ENCODE results near the gene PRIMA1. TPM values are rescaled to one million over a fixed set of nuclear protein-coding genes. Genes with fewer than 3 reads are reported as not detected.
A peak's percentile ranks its signal among the peaks of the same experiment; 100 is the strongest.

Gene PRIMA1
- total RNA-seq, 4 donors from 2014 or later: 21.1 to 46.8 (median 35.3) TPM

DNA sequence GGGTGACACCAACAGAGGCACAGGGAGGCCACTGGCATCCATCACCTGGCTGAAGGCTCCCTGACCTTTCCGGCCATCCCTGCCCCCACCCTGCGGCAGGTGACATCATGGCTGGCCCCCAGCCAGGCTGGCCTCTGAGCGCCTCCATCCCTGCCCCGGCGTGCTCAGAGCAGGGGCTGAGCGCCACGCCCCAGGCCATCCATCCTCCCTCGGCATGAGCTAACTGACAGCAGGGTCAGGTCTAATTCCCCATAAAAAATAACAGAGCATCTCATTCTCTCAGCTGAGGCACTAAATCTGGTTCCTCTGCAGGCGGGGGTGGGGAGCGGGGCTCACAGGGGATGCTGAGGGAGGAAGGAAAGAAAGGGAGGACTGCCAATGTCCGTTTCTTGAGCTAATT is 50.7 kb downstream of the PRIMA1 start:
- H3K36me3 ChIP-seq: peaks cover 0 to 8% (median 0%) of the 10 kb centered on the region in 3 donors
- no peak overlapping the region for H3K4me3 ChIP-seq
- no peak for DNase-seq (ENCODE audit: low spot score in 2 of 2)
- 40 to 49% methylated on average over 11 of the region's 11 CpGs for WGBS, 2 donors
- H3K27ac ChIP-seq: peak overlapping the region in 3 of 4 donors; percentile 32 to 62 (median 58)
- H3K27me3 ChIP-seq: no peaks in the 10 kb centered on the region
- peaks cover 0 to 63% (median 8%) of the 10 kb centered on the region in 4 donors for H3K4me1 ChIP-seq
- TF ChIP-seq EP300 (IDR thresholded peaks at IDR 0.05) (no peak), POLR2A (IDR thresholded peaks at IDR 0.05) (no peak)
- TF ChIP-seq, protein P1, sequence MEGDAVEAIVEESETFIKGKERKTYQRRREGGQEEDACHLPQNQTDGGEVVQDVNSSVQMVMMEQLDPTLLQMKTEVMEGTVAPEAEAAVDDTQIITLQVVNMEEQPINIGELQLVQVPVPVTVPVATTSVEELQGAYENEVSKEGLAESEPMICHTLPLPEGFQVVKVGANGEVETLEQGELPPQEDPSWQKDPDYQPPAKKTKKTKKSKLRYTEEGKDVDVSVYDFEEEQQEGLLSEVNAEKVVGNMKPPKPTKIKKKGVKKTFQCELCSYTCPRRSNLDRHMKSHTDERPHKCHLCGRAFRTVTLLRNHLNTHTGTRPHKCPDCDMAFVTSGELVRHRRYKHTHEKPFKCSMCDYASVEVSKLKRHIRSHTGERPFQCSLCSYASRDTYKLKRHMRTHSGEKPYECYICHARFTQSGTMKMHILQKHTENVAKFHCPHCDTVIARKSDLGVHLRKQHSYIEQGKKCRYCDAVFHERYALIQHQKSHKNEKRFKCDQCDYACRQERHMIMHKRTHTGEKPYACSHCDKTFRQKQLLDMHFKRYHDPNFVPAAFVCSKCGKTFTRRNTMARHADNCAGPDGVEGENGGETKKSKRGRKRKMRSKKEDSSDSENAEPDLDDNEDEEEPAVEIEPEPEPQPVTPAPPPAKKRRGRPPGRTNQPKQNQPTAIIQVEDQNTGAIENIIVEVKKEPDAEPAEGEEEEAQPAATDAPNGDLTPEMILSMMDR (IDR thresholded peaks at IDR 0.05): no peak
- H3K9me3 ChIP-seq: no peaks in the 10 kb centered on the region

DNA sequence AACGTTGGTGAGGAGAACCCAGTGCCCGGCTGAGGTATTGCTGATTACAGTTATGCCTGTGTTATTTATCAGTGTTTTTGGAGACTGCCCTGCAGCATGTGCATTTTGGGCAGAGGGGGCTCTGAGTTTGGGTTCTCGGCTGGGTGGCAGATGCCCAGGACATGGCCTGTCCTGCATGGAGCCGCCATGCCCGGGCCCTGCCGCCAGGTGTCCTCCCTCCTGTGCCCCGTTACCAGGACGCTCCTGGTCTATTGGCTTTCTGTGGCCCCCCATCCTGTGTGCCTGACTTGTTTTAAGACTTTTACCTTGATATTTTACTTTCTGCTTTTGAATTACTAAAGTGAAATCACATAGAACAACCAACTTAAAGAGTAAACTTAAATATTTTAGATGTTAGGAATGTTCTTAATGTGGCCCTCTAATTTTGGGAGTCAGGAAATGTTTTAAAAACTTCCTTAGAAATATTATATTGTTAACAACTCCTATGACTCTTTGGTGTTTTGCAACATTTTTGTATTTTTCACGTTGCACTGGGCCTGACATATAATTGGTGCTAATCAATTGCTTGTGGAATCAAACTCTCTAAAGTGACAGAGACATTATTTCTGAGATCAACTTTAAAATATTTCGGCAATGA is 51.8 kb downstream of the PRIMA1 start:
- H3K27ac ChIP-seq: peak overlapping the region in 2 of 4 donors; percentile 62 to 64
- TF ChIP-seq EP300 (IDR thresholded peaks at IDR 0.05) (no peak), POLR2A (IDR thresholded peaks at IDR 0.05) (no peak)
- TF ChIP-seq, protein P1 (IDR thresholded peaks at IDR 0.05): no peak
- no peaks in the 10 kb centered on the region for H3K9me3 ChIP-seq
- no peaks in the 10 kb centered on the region for H3K27me3 ChIP-seq
- no peak overlapping the region for H3K4me3 ChIP-seq
- H3K4me1 ChIP-seq: peaks cover 0 to 53% (median 3%) of the 10 kb centered on the region in 4 donors
- no peak for DNase-seq (ENCODE audit: low spot score in 2 of 2)
- 66 to 70% methylated on average over 10 of the region's 10 CpGs for WGBS, 2 donors
- peaks cover 0 to 16% (median 0%) of the 10 kb centered on the region in 3 donors for H3K36me3 ChIP-seq

- no peak for TF ChIP-seq EP300 (IDR thresholded peaks at IDR 0.05)
- no peak for TF ChIP-seq POLR2A (IDR thresholded peaks at IDR 0.05)
- DNase-seq (ENCODE audit: low spot score in 2 of 2): no peak
- Histone ChIP-seq H3K4me3 (no peak overlapping the region), H3K9me3 (no peaks in the 10 kb centered on the region), H3K36me3 (peaks cover 0 to 16% (median 0%) of the 10 kb centered on the region in 3 donors), H3K27me3 (no peaks in the 10 kb centered on the region), H3K4me1 (peaks cover 0 to 52% (median 0%) of the 10 kb centered on the region in 4 donors), H3K27ac (peak overlapping the region in 2 of 4 donors; percentile 51 to 64)
- WGBS, 2 donors: 83 to 85% methylated on average over 12 of the region's 12 CpGs
These were observed 53.1 kb downstream of the PRIMA1 start for GRCh38 chr14:93735206-93735605.

DNA sequence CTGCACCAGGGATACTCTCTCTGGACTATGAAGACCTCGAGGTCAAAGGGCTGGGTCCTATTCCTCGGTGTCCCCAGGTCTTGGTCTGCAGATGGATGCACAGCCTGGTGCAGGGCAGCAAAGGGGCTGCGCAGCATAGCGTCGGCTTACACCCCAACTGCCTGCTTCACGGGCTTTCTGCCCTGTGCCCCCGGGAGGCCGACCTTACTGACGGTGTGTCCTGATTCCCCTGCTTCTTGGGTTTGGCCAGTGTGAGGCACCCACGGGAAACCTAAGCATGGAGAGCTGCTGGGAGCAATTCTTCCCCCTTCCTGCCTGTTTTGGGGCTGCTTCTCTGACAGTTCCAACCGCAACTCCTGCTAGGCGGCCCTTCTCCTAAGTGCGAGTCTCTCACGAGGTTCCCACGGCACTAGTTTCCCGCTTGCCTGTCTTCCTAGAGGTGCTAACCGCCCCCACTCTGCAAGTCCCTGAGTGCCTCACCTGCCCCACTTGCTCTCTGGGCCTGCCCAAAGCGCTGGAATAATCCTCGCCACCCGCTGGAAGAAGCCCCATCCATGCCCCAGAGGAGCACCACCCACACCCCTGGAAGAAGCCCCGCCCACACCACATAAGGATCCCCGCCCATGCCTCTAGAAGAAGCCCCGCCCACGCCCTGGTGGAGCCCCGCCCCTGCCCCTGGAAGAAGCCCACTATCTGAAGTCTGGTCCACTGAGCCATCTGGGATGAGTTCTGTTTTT is 54.0 kb downstream of the PRIMA1 start:
- Histone ChIP-seq H3K36me3 (peaks cover 0 to 18% (median 0%) of the 10 kb centered on the region in 3 donors), H3K4me1 (peaks cover 0 to 52% (median 0%) of the 10 kb centered on the region in 4 donors), H3K27ac (peak overlapping the region in 2 of 4 donors; percentile 51 to 67), H3K4me3 (no peak overlapping the region), H3K27me3 (no peaks in the 10 kb centered on the region), H3K9me3 (no peaks in the 10 kb centered on the region)
- 74 to 78% methylated on average over 20 to 25 of the region's 25 CpGs for WGBS, 2 donors
- TF ChIP-seq EP300 (IDR thresholded peaks at IDR 0.05) (no peak), POLR2A (IDR thresholded peaks at IDR 0.05) (no peak)
- TF ChIP-seq, protein P1 (IDR thresholded peaks at IDR 0.05): no peak
- DNase-seq (ENCODE audit: low spot score in 2 of 2): no peak

GRCh38 chr14:93733631-93734030 is 54.7 kb downstream of the PRIMA1 start:
- H3K9me3 ChIP-seq: no peaks in the 10 kb centered on the region
- WGBS, 2 donors: 56 to 64% methylated on average over 6 of the region's 6 CpGs
- peak overlapping the region in 2 of 4 donors; percentile 51 to 67 for H3K27ac ChIP-seq
- no peaks in the 10 kb centered on the region for H3K27me3 ChIP-seq
- no peak overlapping the region for H3K4me3 ChIP-seq
- DNase-seq (ENCODE audit: low spot score in 2 of 2): no peak
- H3K4me1 ChIP-seq: peaks cover 0 to 56% (median 0%) of the 10 kb centered on the region in 4 donors
- TF ChIP-seq EP300 (IDR thresholded peaks at IDR 0.05) (no peak), POLR2A (IDR thresholded peaks at IDR 0.05) (no peak)
- TF ChIP-seq, protein P1 (IDR thresholded peaks at IDR 0.05): no peak
- H3K36me3 ChIP-seq: peaks cover 0 to 25% (median 0%) of the 10 kb centered on the region in 3 donors

Measured in tibial nerve (tissue), 4 donors.